A549 (cell line): Measurements from ENCODE around the gene ATF7IP2.

Experiments
- BHLHE40 ChIP-seq: IDR thresholded peaks from 2 replicates; pipeline ENCODE4 v1.6.1; 2012; ENCODE audit warnings: low read depth, low read length, inconsistent platforms
- JUN ChIP-seq, 2 experiments: fragments of >200 bp; sonication (Bioruptor Twin); formaldehyde crosslinking; IDR thresholded peaks; 2 replicates in 1 of 2; 3 replicates in 1 of 2; pipeline ENCODE4 v1.6.1; 2016 to 2017
- MYC ChIP-seq: IDR thresholded peaks from 2 replicates; pipeline ENCODE4 v1.6.1; 2012; ENCODE audit warnings: mild to moderate bottlenecking, inconsistent platforms, low read length, improper control_type of control experiment, borderline replicate concordance
- PHF8 ChIP-seq: fragments of 200-600 bp; sonication (generic); IDR thresholded peaks from 2 replicates; pipeline ENCODE4 v1.6.1; 2016; ENCODE audit warnings: low read depth, mild to moderate bottlenecking, antibody characterized with exemption, moderate library complexity, borderline replicate concordance
- POLR2A ChIP-seq: IDR thresholded peaks from 2 replicates; pipeline ENCODE4 v1.6.1; 2012; ENCODE audit warnings: mild to moderate bottlenecking, low read length
- TF ChIP-seq, protein P1 (sequence below): fragments of >200 bp; sonication (Bioruptor Twin); formaldehyde crosslinking; IDR thresholded peaks from 3 replicates; pipeline ENCODE4 v1.5.1; 2016

DNA sequence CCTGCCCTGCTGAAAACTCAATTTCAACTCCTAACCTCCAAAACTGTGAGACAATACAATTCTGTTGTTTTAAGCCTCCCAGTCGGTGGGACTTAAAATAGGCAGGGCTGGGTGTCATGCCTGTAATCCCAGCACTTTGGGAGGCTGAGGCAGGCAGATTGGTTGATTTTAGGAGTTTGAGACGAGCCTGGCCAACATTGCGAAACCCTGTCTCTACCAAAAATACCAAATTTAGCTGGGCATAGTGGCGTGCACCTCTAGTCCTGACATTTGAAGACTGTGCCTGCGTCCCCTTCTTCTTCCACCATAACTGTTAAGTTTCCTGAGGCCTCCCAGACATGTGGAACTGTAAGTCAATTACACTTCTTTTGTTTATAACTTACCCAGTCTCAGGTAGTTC, 36.0 kb upstream of the ATF7IP2 start:
- no peak for TF ChIP-seq BHLHE40
- TF ChIP-seq, protein P1, sequence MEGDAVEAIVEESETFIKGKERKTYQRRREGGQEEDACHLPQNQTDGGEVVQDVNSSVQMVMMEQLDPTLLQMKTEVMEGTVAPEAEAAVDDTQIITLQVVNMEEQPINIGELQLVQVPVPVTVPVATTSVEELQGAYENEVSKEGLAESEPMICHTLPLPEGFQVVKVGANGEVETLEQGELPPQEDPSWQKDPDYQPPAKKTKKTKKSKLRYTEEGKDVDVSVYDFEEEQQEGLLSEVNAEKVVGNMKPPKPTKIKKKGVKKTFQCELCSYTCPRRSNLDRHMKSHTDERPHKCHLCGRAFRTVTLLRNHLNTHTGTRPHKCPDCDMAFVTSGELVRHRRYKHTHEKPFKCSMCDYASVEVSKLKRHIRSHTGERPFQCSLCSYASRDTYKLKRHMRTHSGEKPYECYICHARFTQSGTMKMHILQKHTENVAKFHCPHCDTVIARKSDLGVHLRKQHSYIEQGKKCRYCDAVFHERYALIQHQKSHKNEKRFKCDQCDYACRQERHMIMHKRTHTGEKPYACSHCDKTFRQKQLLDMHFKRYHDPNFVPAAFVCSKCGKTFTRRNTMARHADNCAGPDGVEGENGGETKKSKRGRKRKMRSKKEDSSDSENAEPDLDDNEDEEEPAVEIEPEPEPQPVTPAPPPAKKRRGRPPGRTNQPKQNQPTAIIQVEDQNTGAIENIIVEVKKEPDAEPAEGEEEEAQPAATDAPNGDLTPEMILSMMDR: no peak
- no peak for TF ChIP-seq JUN (IDR thresholded peaks at IDR 0.05)
- TF ChIP-seq POLR2A: no peak
- no peak for TF ChIP-seq PHF8
- TF ChIP-seq MYC: no peak
